Smooth muscle cell (in vitro differentiated cells): Measurements from ENCODE around the gene SLCO4A1. TPM values are rescaled to one million over a fixed set of nuclear protein-coding genes. Genes with fewer than 3 reads are reported as not detected.

Source experiments
- DNase-seq: peaks from one replicate; lab custom pipeline; 2025; ENCODE audit not compliant: unreplicated experiment; lab: John Stamatoyannopoulos, UW
- H2AFZ ChIP-seq: fragments of 200-600 bp; sonication (generic); 2 replicates; pipeline ENCODE4 v1.6.0; 2016; ENCODE audit warnings: antibody characterized with exemption, low read depth, mild to moderate bottlenecking
- H3F3A ChIP-seq: fragments of 200-600 bp; sonication (generic); 2 replicates; pipeline ENCODE4 v1.6.0; 2017; ENCODE audit warnings: antibody characterized with exemption, low read depth
- H3K27ac ChIP-seq: fragments of 200-600 bp; sonication (generic); 2 replicates; pipeline ENCODE4 v1.5.1; 2016; ENCODE audit warnings: low read depth, mild to moderate bottlenecking
- H3K27me3 ChIP-seq: fragments of 200-600 bp; sonication (generic); 2 replicates; pipeline ENCODE4 v1.6.1; 2016; ENCODE audit warnings: low read depth, mild to moderate bottlenecking
- H3K36me3 ChIP-seq: fragments of 200-600 bp; sonication (generic); 2 replicates; pipeline ENCODE4 v1.5.1; 2016; ENCODE audit warnings: low read depth
- H3K4me1 ChIP-seq: fragments of 200-600 bp; sonication (generic); 2 replicates; pipeline ENCODE4 v1.5.1; 2016; ENCODE audit warnings: low read depth
- H3K4me2 ChIP-seq: fragments of 200-600 bp; sonication (generic); 2 replicates; pipeline ENCODE4 v1.6.0; 2016; ENCODE audit warnings: mild to moderate bottlenecking
- H3K4me3 ChIP-seq: fragments of 200-600 bp; sonication (generic); 2 replicates; pipeline ENCODE4 v1.5.1; 2016; ENCODE audit warnings: mild to moderate bottlenecking
- H3K79me2 ChIP-seq: fragments of 200-600 bp; sonication (generic); 2 replicates; pipeline ENCODE4 v1.6.0; 2016; ENCODE audit warnings: low read depth, mild to moderate bottlenecking
- H3K9ac ChIP-seq: fragments of 200-600 bp; sonication (generic); 2 replicates; pipeline ENCODE4 v1.6.0; 2016; ENCODE audit warnings: low read depth
- H3K9me3 ChIP-seq: fragments of 200-600 bp; sonication (generic); replicated peaks from 2 replicates; pipeline ENCODE4 v1.5.1; 2016; ENCODE audit warnings: low read depth
- H4K20me1 ChIP-seq: fragments of 200-600 bp; sonication (generic); 2 replicates; pipeline ENCODE4 v1.6.0; 2016; ENCODE audit warnings: low read depth
- CTCF ChIP-seq: fragments of 200-600 bp; sonication (generic); IDR thresholded peaks from 2 replicates; pipeline ENCODE4 v1.5.1; 2017; ENCODE audit warnings: borderline replicate concordance, mild to moderate bottlenecking, antibody characterized with exemption; ENCODE audit not compliant: insufficient read depth, poor library complexity, severe bottlenecking
- WGBS: methylation state at CpG from one replicate; pipeline ENCODE4 v1.1.7; 2016; ENCODE audit warnings: low lambda C conversion rate; 5-methylcytosine and 5-hydroxymethylcytosine counted together
- polyA plus RNA-seq: library from polyadenylated mRNA; unstranded; fragments of >200 nt; fragmentation: Nextera tagmentation; extraction: Ambion mirVana; gene quantifications from 2 replicates; pipeline ENCODE4 v1.2.1, GENCODE V29; 2016
- total RNA-seq: library from RNA; depleted of rRNA; stranded (reverse); fragments of >200 nt; gene quantifications from 2 replicates; pipeline ENCODE4 v1.2.3, GENCODE V29; 2014

SLCO4A1 gene
- total and polyA plus RNA-seq, 2 experiments from 2014 or later = 0.81 to 1.4 TPM

GRCh38 chr20:62649140-62649539, 6.8 kb downstream of the SLCO4A1 start:
- Histone ChIP-seq H3K4me2 (no peak overlapping the region), H3F3A (peaks cover 6% of the 10 kb centered on the region), H3K27me3 (peaks cover 1% of the 10 kb centered on the region), H3K9me3 (no peaks in the 10 kb centered on the region), H3K4me1 (no peaks in the 10 kb centered on the region), H3K9ac (no peak overlapping the region), H3K36me3 (no peaks in the 10 kb centered on the region), H3K27ac (no peak overlapping the region), H3K79me2 (no peaks in the 10 kb centered on the region), H3K4me3 (no peak overlapping the region), H4K20me1 (no peaks in the 10 kb centered on the region), H2AFZ (no peak overlapping the region)
- 93% methylated on average over 6 of the region's 6 CpGs for WGBS
- TF ChIP-seq CTCF = no peak
- no peak for DNase-seq

GRCh38 chr20:62650551-62651284, 8.4 kb downstream of the SLCO4A1 start:
- Histone ChIP-seq H3K4me2 (no peak overlapping the region), H3K79me2 (no peaks in the 10 kb centered on the region), H3F3A (peaks cover 6% of the 10 kb centered on the region), H2AFZ (no peak overlapping the region), H4K20me1 (no peaks in the 10 kb centered on the region), H3K27me3 (no peaks in the 10 kb centered on the region), H3K4me3 (no peak overlapping the region), H3K9ac (no peak overlapping the region), H3K36me3 (no peaks in the 10 kb centered on the region), H3K27ac (peak overlapping the region; percentile 80), H3K9me3 (no peaks in the 10 kb centered on the region), H3K4me1 (no peaks in the 10 kb centered on the region)
- no peak for TF ChIP-seq CTCF
- 77% methylated on average over 24 of the region's 24 CpGs for WGBS
- no peak for DNase-seq

- Histone ChIP-seq H2AFZ (no peak overlapping the region), H3F3A (peaks cover 6% of the 10 kb centered on the region), H3K27me3 (no peaks in the 10 kb centered on the region), H3K9me3 (no peaks in the 10 kb centered on the region), H3K79me2 (no peaks in the 10 kb centered on the region), H3K4me3 (no peak overlapping the region), H3K27ac (peak overlapping the region; percentile 80), H3K9ac (peak overlapping the region; percentile 71), H3K4me2 (peak overlapping the region; percentile 57), H3K4me1 (no peaks in the 10 kb centered on the region), H3K36me3 (no peaks in the 10 kb centered on the region), H4K20me1 (no peaks in the 10 kb centered on the region)
- DNase-seq = no peak
- TF ChIP-seq CTCF = no peak
- WGBS = 59% methylated on average over 21 of the region's 24 CpGs
Observed at GRCh38 chr20:62651285-62652021, 9.2 kb downstream of the SLCO4A1 start.
